Stimulated activated CD4-positive, alpha-beta T cell treated with anti-CD3 and anti-CD28 coated beads, Interleukin-15, amount 100 ng/mL, for 1 hour (primary cell): Measurements from ENCODE around the gene C4BPA.

ENCODE experiments used
- DNase-seq, 2 donors: peaks; one replicate each; pipeline ENCODE4 v3.0.0-alpha.2; 2020; ENCODE audit warnings: low read depth in 1 of 2, low spot score in 1 of 2

The C4BPA gene

DNA sequence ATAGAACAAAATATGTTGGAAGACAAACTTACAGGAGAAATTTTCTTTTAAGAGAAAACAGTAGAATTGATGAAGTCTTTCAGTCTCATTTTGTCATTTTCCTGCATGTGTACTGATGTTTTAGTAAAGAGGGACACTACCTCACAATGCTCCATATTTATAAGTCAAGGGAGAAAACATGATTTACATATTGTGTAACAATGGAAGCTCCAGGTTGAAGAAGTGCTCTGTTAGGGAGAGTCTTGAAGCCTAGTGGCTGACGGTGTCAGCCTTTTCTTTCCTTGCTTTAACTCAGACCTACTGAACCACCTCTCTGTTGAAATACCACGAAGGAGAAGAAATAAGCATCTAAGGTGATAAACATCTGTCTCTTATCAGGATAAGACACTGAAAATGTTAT lies 75.0 kb downstream of the C4BPA start:
- no peak for DNase-seq

DNA sequence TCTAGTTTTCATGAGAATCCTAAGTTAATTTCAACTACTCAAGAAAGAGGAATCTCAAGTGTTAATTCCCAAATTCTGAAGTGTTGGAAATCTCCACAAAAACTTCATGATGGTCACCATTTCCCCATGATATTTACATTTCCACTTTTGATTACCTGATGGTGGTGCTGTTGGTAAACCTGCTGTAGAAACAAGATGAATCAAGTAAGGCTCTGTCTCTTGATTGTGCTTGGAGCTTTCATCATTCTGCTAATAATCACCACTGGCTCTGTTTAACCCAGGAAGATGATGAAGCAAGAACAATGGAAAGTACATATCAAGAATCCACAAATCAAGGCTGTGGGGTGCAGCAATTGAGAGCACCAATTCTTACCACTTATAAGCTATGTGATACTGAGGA lies 77.8 kb downstream of the C4BPA start:
- DNase-seq: no peak

DNA sequence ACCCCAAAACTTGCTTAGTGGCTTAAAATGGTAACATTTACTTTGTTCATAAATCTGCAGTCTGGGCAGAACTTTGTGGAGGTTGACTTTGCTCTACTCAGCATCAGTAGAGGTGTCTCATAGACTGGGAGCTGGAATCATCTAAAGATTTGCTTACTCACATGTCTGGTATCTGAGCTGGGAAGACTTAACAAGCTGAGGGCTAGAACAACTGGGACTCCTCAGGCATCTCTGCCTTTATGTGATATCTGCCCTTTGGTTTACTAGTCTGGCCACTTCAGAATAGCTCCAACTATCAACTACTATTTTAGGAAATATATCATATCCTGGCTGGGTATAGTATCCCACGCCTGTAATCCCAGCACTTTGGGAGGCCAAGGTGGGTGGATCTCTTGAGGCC lies 82.5 kb downstream of the C4BPA start:
- no peak for DNase-seq

DNA sequence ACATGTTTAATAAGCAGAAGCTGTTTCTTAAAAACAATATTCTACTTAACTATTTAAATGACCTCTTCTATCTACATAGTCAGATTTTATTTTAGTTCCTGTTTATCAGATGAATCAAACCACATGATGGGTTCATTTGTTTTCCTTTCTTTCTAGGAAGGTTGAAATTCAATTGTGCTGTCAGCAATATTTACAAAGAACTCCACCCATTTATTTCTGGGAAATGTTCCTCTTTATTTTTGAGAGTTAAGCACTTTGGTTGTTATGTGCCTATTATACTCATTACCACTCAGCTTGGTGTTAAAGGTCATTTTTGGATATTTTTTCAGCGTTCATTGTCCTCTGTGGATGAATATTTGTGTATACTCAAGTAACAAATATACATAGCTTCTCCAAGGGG lies 84.9 kb downstream of the C4BPA start:
- no peak for DNase-seq

DNA sequence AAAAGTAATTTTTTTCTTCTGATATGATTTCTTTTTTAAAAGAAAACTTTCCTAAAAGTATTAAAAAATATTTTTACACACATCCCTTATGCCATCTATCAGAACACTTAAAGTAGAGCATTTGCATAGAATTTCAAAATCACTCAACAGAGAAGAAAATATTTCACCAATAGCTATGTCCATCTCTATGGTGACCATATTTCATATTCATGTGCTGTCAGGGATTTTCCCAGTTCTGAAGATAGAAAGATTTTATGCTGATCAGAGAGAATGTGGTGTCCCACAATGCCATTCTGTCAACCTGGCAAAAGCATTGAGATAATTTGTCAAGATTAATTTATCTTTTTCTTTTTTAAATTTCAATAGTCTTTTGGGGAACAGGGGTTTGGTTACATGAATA lies 87.0 kb downstream of the C4BPA start:
- no peak for DNase-seq

DNA sequence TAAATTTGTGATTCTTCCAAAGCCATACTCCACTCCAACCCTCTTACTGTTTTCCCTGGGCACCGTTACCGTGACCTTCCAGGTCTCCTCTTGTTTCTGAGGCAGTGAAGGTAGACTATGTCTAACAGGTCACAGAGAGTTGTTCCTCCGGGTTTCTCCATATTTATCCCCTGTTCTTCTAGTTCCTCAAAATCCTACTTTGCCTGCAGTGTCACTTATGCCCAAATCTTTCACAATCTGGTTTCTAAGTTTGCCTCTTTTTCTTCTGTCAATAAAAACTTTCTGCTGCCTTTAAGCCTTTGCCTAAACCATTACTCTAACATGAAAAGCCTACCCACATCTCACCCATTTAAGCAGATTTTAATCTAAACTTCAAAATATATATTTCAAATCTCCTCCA lies 87.7 kb downstream of the C4BPA start:
- DNase-seq: no peak

DNA sequence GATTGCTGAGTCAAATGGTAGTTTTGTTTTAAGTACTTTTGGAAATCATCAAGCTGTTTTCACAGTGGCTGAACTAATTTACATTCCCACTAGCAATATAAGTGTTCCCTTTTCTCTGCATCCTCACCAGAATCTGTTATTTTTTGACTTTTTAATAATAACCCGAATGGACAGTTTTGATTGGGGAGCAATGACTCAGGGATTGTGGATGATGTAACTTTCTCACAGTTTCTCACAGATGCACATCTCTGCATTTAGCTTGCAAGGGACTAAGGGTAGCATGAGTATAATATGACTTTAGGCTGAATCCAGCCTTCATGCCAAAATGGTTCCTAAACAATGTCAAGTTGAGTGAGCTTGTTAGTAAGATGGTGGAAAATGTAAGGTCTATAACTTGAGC lies 90.2 kb downstream of the C4BPA start:
- DNase-seq: no peak
